HL-60/S4 (cell line): ENCODE data around the gene EIF4E2.

Experiments
- in situ Hi-C: fragments of 300-500 bp; cut with MboI; formaldehyde crosslinking; loops from 2 replicates; pipeline ENCODE4 v1.14.3; 2022; ENCODE audit warnings: low sequenced_read_pairs

EIF4E2 gene

DNA sequence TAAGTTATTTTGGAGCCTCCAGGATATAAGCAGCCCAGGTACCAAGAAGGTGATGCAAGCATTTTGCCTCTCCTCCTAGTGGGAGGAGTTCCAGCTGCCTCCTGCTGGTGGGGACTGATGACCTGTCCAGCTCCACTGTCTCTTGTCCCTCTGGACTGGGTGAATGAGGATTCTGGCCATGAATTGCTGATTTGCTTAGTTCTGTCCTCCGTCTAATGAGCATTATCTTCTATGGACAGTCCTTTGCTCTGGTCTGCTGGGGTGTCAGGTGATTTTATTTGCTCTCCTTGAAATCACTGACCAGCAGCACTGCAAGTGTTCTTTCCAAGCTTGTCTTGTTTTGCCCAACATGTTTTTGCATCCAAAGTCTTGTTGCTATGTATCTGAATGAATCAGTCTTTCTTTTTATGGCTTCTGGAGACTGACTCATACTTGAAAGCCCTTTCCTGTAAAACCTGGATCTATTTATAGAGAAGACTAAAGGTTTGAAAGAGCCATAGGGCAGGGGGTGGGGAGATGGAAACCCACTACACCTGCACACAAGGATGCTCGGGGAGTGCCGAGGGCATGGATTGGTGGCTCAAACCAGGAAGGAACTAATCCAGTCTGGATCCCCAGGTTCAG is 42.4 kb downstream of the EIF4E2 start:
- in situ Hi-C loops, result no loop called here

DNA sequence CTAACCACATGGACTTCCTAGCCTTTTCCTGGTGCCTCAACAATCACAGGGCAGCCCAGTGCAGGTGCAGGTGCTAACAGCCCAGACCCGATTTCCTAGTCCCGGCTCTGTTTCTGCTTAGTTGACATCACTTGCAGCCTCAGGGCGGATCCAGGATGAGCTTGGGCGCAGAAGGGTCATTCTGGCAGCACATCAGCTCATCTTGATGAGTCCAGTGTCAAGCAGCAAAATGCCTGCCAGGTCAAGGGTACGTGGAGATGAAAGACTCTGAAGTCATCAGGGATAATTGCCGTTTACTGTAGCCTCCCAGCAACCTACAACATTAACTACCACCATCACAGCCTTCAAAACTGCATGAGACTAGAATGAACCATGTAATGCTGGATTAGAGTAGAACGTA is 43.5 kb downstream of the EIF4E2 start:
- in situ Hi-C loops, result no loop called here

DNA sequence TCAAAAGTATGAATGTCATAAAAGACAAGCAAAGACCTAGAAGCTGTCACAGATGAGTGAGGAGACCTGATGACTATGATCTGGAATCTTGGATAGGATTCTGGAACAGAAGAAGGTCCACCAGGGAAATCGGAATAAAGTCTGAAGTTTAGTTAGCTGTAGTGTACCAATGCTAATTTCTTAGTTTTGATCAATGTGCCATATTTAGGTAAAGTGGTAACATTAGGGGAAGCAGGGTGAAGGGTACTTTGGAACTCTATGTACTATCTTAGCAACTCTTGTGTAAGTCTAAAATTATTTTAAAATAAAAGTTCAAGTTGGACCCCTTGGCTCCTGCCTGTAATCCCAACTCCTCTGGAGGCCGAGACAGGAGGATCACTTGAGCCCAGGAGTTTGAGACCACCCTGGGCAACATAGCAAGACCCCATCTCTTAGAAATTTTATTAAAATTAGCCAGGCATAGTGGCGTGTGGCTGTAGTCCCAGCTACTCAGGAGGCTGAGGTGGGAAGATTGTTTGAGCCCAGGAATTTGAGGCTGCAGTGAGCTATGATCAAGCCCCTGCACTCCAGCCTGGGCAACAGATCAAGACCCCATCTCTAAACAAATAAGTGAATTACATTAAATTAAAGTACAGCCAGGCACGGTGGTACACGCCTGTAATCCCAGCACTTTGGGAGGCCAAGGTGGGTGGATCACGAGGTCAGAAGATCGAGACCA is 47.0 kb downstream of the EIF4E2 start:
- in situ Hi-C loops, result no loop called here

DNA sequence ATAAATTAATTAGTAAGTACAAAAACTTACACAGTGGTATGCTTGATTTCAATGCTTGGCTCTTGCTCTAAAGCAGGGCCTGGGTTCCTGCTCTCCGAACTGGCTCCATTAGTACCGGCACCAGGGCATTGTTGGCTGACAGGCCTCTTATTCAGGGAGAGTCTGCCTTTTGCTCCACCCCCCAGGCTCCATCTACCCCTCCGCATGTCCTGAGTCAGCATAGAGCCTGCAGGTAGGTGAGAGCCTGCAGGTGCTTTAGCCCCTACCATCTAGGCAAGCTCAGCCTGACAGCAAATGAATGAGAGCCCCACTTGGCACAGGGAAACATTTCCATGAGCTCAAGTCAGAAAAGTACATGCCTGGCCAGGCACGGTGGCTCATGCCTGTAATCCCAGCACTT is 47.8 kb downstream of the EIF4E2 start:
- in situ Hi-C loops, result no loop called here

DNA sequence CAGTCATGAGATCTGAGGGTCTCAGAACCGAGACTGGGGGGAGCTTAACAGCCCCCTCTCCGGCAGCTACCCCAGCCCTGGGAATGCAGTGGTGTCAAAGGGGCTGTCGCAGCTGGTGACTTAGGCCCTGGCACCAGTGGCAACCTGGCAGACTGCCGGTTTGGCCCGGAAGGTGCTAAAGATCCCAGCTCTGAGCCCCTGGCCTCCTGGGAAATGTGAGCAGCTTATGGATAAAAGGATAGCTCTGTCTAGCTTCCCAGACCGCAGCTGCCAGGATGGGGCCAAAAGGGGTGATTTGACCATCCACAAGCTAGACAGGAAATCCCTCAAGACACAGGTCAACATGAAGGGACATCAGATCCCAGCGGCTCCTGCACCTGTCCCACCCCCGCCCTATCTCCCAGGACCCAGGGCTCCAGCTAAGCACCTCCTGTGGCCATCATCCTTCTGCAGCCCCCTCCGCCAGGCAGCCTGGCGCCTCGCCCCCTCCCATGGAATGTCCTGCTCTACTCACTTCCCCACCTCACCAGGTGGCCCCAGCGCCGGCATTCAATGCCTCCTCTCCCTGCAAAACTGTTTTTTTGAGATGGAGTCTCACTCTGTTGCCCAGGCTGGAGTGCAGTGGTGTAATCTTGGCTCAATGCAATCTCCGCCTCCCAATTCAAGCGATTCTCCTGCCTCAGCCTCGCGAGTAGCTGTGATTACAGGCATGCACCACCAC is 49.7 kb downstream of the EIF4E2 start:
- in situ Hi-C loops, result loop anchor here (10.0 to 25.0 kb wide), 2 partner anchors 412 to 645 kb away; partner anchors contain the start of gene NGEF

DNA sequence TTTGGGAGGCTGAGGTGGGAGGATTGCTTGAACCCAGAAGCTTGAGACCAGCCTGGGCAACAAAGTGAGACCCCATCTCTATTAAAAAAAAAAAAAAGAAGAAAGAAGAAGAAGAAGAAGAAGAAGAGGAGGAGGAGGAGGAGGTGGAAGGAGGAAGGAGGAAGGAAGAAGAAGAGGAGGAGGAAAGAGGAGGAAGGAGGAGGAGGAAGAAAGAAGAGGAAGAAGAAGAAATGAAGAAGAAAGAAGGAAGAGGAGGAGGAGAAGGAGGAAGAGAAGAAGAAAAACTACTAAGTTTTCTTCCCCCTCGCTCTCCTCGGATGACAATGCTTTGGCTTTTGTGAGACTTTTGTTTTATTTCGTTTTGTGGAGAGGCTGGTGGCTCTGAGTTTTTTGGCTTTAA is 52.8 kb downstream of the EIF4E2 start:
- in situ Hi-C loops, result loop anchor here (10.0 to 25.0 kb wide), 2 partner anchors 409 to 642 kb away; partner anchors contain the start of gene NGEF

DNA sequence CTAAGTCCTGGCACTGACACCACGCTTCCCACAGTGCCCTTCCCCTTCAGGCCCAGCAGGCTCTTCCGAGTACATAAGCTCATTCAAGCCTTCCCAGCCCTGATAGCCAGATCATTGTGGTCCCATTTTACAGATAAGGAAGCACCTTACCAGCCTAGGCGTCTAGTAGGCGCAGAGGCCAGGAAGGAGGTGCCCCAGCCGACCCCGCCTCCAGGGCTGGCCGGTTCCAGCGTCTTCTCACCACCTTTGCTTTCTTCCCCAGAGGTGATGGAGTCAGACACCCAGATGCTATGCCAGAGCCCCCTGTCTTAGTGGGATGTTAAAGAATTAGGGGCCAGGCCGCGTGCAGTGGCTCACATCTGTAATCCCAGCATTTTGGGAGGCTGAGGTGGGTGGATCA is 54.0 kb downstream of the EIF4E2 start:
- in situ Hi-C loops, result loop anchor here (10.0 to 25.0 kb wide), 2 partner anchors 408 to 640 kb away; partner anchors contain the start of gene NGEF

DNA sequence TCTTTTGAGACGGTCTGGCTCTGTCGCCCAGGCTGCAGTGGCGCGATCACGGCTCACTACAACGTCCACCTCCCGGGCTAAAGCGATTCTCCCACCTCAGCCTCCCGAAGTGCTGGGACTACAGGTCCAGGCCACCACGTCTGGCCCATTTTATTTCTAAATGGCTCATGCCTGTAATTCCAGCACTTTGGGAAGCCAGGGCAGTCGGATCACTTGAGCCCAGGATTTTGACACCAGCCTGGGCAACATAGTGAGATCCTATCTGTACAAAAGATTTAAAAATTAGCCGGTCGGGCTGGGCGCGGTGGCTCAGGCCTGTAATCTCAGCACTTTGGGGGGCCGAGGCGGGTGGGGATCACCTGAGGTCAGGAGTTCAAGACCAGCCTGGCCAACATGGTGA is 56.5 kb downstream of the EIF4E2 start:
- in situ Hi-C loops, result loop anchor here (10.0 to 25.0 kb wide), 2 partner anchors 405 to 638 kb away; partner anchors contain the start of gene NGEF

DNA sequence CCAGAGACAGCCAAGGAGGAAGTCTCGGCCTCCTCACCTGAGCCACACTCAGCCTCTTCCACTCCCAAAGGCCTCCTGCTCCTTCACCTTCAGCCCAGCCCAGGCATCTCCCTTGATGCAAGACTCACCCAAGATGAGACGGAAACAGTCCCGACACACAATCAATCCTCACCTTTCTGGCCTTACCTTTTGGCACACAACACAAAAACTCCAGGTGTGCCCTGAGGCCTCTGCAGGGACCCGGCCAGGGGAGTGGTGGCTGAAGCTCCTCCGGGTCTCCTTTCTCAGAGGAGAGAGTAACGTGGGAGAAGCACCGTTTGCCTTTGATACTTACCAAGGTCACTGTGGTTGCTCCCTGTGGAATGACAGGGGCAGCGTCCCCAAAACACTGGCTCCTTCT is 59.1 kb downstream of the EIF4E2 start:
- in situ Hi-C loops, result loop anchor here (10.0 to 25.0 kb wide), 2 partner anchors 403 to 635 kb away; partner anchors contain the start of gene NGEF

DNA sequence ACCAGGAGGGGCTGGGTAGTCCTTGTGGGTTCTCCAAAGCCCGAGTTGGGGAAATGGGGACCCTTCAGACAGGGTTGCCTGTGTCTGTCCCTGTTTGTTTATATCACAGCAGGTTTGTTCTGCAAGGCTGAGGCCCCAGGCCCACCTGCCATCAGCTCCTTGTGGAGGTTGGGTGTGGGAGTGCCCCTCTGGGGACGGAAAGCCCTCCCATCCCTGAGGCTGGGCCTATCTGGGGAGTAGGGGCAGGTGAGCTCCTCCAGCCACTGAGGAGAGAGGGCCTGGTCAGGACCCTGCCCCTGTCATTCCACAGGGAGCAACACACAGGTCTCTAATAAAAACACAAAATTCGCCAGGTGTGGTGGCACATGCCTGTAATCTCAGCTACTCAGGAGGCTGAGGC is 59.6 kb downstream of the EIF4E2 start:
- in situ Hi-C loops, result loop anchor here (25.0 kb wide), 1 partner anchor 402 kb away; the partner anchor contains the start of gene NGEF

DNA sequence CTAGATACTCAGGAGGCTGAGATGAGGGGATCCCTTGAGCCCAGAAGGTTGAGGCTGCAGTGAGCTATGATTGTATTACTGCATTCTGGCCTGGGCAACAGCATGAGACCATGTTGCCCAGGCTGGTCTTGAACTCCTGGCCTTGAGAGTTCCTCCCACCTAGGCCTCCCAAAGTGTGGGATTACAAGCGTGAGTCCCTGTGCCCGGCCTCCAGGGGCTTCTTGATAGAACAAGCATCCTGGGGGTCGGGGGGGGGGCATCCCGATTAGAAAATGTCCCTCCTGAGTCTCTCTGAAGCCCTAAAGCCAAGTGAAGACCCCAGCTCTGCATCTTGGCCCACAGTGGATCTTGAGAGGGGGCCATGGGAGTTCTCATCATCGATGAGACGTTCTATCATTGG is 60.6 kb downstream of the EIF4E2 start:
- in situ Hi-C loops, result loop anchor here (25.0 kb wide), 1 partner anchor 401 kb away; the partner anchor contains the start of gene NGEF

DNA sequence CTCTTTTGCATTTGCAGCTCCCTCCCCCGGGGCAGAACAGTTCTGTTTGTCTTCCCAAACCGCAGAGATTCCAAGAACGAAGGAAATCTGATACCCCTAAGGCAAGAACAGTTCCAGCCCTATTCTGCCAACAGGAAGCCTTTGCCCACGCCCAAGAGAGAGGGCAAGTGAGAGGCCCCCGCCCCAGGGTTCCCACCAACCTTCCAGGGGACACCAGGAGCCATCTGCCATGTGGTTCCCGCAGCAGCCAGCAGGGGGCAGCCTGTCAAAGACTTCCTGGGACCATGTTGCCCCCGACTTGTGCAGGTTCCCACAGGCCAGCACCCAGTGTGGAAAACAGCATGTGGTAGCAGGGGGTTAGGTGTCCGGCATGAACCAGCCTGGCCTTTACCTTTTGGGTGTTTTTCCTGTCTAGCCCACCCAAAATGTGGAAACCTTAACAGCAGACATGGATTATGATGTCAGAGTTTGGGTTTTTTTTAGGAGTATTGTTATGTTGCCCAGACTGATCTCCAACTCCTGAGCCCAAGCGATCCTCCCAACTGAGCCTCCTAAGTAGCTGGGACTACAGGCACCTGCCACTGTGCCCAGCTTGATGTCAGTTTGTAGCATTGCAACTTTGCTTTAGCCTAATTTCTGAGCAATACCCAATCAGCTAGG is 61.2 kb downstream of the EIF4E2 start:
- in situ Hi-C loops, result loop anchor here (25.0 kb wide), 1 partner anchor 401 kb away; the partner anchor contains the start of gene NGEF

DNA sequence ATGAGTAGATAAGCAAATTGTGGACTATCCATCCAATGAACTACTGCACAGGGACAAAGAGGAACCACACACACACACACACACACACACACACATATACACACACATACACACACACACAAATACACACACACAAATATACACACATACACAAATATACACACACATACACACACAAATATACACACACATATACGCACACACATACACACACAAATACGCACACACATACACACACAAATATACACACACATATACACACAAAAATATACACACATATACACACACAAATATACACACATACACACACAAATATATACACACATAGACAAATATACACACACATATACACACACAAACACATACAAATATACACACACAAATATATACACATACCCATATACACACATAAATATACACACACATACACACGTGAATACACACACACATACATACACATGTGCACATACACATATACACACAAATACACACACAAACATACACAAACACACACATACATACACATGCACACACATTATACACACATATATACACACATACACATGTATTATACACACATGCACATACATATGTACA is 63.1 kb downstream of the EIF4E2 start:
- in situ Hi-C loops, result loop anchor here (25.0 kb wide), 1 partner anchor 399 kb away; the partner anchor contains the start of gene NGEF

DNA sequence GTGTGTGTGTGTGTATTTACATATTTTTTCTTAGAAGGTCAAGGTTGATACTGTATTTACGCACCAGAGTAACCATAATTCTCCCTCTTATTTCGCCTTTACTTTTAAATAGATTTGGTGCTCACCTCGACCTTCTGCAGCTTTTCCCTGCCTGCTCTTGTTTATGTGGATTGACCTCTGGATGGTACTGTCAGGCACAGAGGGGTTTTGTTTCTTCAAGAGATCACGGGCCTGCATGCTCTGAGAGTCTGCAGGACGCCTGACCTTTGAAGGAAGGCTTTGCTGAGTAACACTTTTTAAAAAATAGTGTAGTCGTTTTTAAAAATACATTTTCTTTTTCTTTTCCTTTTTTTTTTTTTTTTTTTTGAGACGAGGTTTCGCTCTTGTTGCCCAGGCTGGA is 64.8 kb downstream of the EIF4E2 start:
- in situ Hi-C loops, result loop anchor here (25.0 kb wide), 1 partner anchor 397 kb away; the partner anchor contains the start of gene NGEF
